GM19372 (cell line): ENCODE data around the gene CD47.
A peak's percentile ranks its signal among the peaks of the same experiment; 100 is the strongest.

Experiments
- ATAC-seq: cut with Tn5 transposase; IDR thresholded peaks from one replicate; pipeline ENCODE4 v1.9.1; 2021; ENCODE audit warnings: mild to moderate bottlenecking, low read depth, moderate library complexity; ENCODE audit not compliant: unreplicated experiment

CD47 gene

GRCh38 chr3:108060331-108060730 lies 30.5 kb downstream of the CD47 start:
- ATAC-seq = no peak

- no peak for ATAC-seq
Observed at GRCh38 chr3:108055931-108056330, 34.9 kb downstream of the CD47 start.

- no peak for ATAC-seq
Observed at GRCh38 chr3:108054935-108055334, 35.9 kb downstream of the CD47 start.

- ATAC-seq = no peak
Observed at GRCh38 chr3:108053483-108053882, 37.3 kb downstream of the CD47 start.

GRCh38 chr3:108053067-108053466 lies 37.8 kb downstream of the CD47 start:
- no peak for ATAC-seq

GRCh38 chr3:108051005-108051404 lies 39.8 kb downstream of the CD47 start:
- no peak for ATAC-seq

GRCh38 chr3:108047987-108048386 lies 42.8 kb downstream of the CD47 start:
- ATAC-seq = no peak

- no peak for ATAC-seq
Observed at GRCh38 chr3:108046247-108046646, 44.6 kb downstream of the CD47 start.

GRCh38 chr3:108044699-108045098 lies 46.1 kb downstream of the CD47 start:
- no peak for ATAC-seq

- no peak for ATAC-seq
Observed at GRCh38 chr3:108042300-108042699, 48.5 kb downstream of the CD47 start.

- no peak for ATAC-seq
Observed at GRCh38 chr3:108041253-108041652, 49.6 kb downstream of the CD47 start.

GRCh38 chr3:108037770-108038169 lies 53.1 kb downstream of the CD47 start:
- no peak for ATAC-seq

- ATAC-seq = peak; percentile 56
Observed at GRCh38 chr3:108036984-108037741, 53.7 kb downstream of the CD47 start.

GRCh38 chr3:108036401-108036800 lies 54.4 kb downstream of the CD47 start:
- no peak for ATAC-seq

GRCh38 chr3:108035751-108036150 lies 55.1 kb downstream of the CD47 start:
- no peak for ATAC-seq

GRCh38 chr3:108031895-108032294 lies 58.9 kb downstream of the CD47 start:
- ATAC-seq = no peak

- no peak for ATAC-seq
Observed at GRCh38 chr3:108030960-108031359, 59.9 kb downstream of the CD47 start.

- no peak for ATAC-seq
Observed at GRCh38 chr3:108029466-108029865, 61.4 kb downstream of the CD47 start.

GRCh38 chr3:108028896-108029295 lies 61.9 kb downstream of the CD47 start:
- no peak for ATAC-seq

GRCh38 chr3:108025177-108025576 lies 65.7 kb downstream of the CD47 start:
- no peak for ATAC-seq

- ATAC-seq = no peak
Observed at GRCh38 chr3:108024146-108024850, 66.5 kb downstream of the CD47 start.
